Pulmonary artery endothelial cell (primary cell): ENCODE results near the gene CD160. TPM values are rescaled to one million over a fixed set of nuclear protein-coding genes. Genes with fewer than 3 reads are reported as not detected.

Source experiments
- total RNA-seq: library from RNA; depleted of rRNA; stranded (reverse); fragments of >200 nt; gene quantifications from 2 replicates; pipeline ENCODE4 v1.2.3, GENCODE V29; 2014

The CD160 gene
- total RNA-seq, 1 donor from 2014 or later = not detected

Other genes with a start within 250 kb of the CD160 start
- gene GPR89A, start 111.5 kb upstream of the CD160 start, total RNA-seq = 22.3 and 26.9 TPM in 2 replicates
- gene PDZK1, start 12.1 kb upstream of the CD160 start, total RNA-seq = 0.07 and 0.14 TPM in 2 replicates
- gene RNF115, start 104.6 kb downstream of the CD160 start, total RNA-seq = 17.9 and 20.0 TPM in 2 replicates
- 33.7 and 36.3 TPM in 2 replicates for gene POLR3C, start 104.7 kb downstream of the CD160 start, total RNA-seq
- 2.8 and 3.4 TPM in 2 replicates for gene NUDT17, start 126.1 kb downstream of the CD160 start, total RNA-seq
- 7.6 and 9.8 TPM in 2 replicates for gene PIAS3, start 139.6 kb downstream of the CD160 start, total RNA-seq
- 0.32 and 0.33 TPM in 2 replicates for gene ANKRD35, start 166.4 kb downstream of the CD160 start, total RNA-seq
- gene ITGA10, start 190.6 kb downstream of the CD160 start, total RNA-seq = 32.2 and 104 TPM in 2 replicates
- gene PEX11B, start 199.2 kb downstream of the CD160 start, total RNA-seq = 30.9 and 31.9 TPM in 2 replicates
- 129 and 198 TPM in 2 replicates for gene RBM8A, start 208.0 kb downstream of the CD160 start, total RNA-seq
- gene LIX1L, start 238.5 kb downstream of the CD160 start, total RNA-seq = 22.9 and 28.6 TPM in 2 replicates
- gene ANKRD34A, start 245.1 kb downstream of the CD160 start, total RNA-seq = 0.18 and 0.20 TPM in 2 replicates
- 15.9 and 16.0 TPM in 2 replicates for gene POLR3GL, start 245.2 kb downstream of the CD160 start, total RNA-seq